Right lobe of liver (tissue), 6 donors: Measurements from ENCODE around the gene NAV2. TPM values are rescaled to one million over a fixed set of nuclear protein-coding genes. Genes with fewer than 3 reads are reported as not detected.

ENCODE experiments used
- ATAC-seq, 4 donors: fragments of 200-7000 bp; cut with Tn5 transposase; one replicate each; pipeline ENCODE4 v1.9.1; 2020; ENCODE audit warnings: mild to moderate bottlenecking in 4 of 4, moderate library complexity in 4 of 4
- DNase-seq, 3 donors: peaks; one replicate each; pipeline ENCODE4 v3.0.0-alpha.2; 2020
- H3K27ac ChIP-seq, 3 donors: fragments of 200-600 bp; one replicate each; pipeline ENCODE4 v1.8.0; 2022
- H3K27me3 ChIP-seq, 2 donors: fragments of 200-600 bp; one replicate each; pipeline ENCODE4 v1.8.0; 2022
- H3K36me3 ChIP-seq, 4 donors: fragments of 200-600 bp; sonication (generic) in 1 of 4; one replicate each; pipeline versions ENCODE4 v1.5.1 to v1.8.0; 2017 to 2022; ENCODE audit warnings: control low read depth in 1 of 4
- H3K4me1 ChIP-seq, 4 donors: fragments of 200-600 bp; sonication (generic) in 1 of 4; one replicate each; pipeline versions ENCODE4 v1.5.1 to v1.8.0; 2017 to 2022; ENCODE audit warnings: control low read depth in 1 of 4
- H3K4me3 ChIP-seq, 3 donors: fragments of 200-600 bp; one replicate each; pipeline ENCODE4 v1.8.0; 2022
- H3K9me3 ChIP-seq, 4 donors: fragments of 200-600 bp; sonication (generic) in 1 of 4; one replicate each; pipeline versions ENCODE4 v1.5.1 to v1.8.0; 2017 to 2022; ENCODE audit warnings: control low read depth in 1 of 4
- CTCF ChIP-seq, 4 donors: fragments of 200-600 bp in 3 of 4; fragments of 450-650 bp in 1 of 4; IDR thresholded peaks; one replicate each; pipeline versions ENCODE4 v1.5.1 to v1.8.0; 2016 to 2022; ENCODE audit warnings: antibody characterized with exemption in 4 of 4, mild to moderate bottlenecking in 2 of 4
- POLR2A ChIP-seq: fragments of 450-650 bp; IDR thresholded peaks from one replicate; pipeline ENCODE4 v1.6.1; 2017; ENCODE audit warnings: antibody characterized with exemption, mild to moderate bottlenecking
- WGBS: methylation state at CpG from one replicate; pipeline ENCODE4 v1.1.6; 2018; ENCODE audit warnings: low coverage, low lambda C conversion rate; ENCODE audit not compliant: insufficient coverage; ENCODE audit errors: missing lambda C conversion rate; 5-methylcytosine and 5-hydroxymethylcytosine counted together
- intact Hi-C, 2 donors: fragments of 100-400 bp; cut with DNase I; formaldehyde crosslinking; loops; one replicate each; pipeline versions ENCODE4 v1.11.2 to v1.14.1; 2022
- total RNA-seq, 6 experiments: library from RNA; depleted of rRNA in 2 of 6; stranded (reverse); fragments of >200 nt in 2 of 6; fragmentation: NEBNext Ultra II Directional in 3 of 6; extraction: Animal tissue kit (Norgen Biotek cat#: 25700) in 3 of 6; gene quantifications; one replicate each; pipeline versions ENCODE4 v1.1.0 to v1.2.4, GENCODE V29; 2016 to 2023
- donor health status: DM: no; HTN: yes; CAD: no.
- donor health status: DM: no; HTN: no; CAD: no.
- donor health status: DM: no; HTN: no; CAD: no.
- donor health status: DM: no; HTN: yes; CAD: no.
- donor health status: DM: no; HTN: yes; CAD: no.

The NAV2 gene
- total RNA-seq, 6 experiments from 2014 or later, result 15.5 to 69.2 (median 37.1) TPM

GRCh38 chr11:19696904-19697303 lies 15.7 kb upstream of the NAV2 start:
- Histone ChIP-seq H3K27me3 (no peaks in the 10 kb centered on the region), H3K4me1 (peaks cover 0 to 19% (median 5%) of the 10 kb centered on the region in 4 donors), H3K4me3 (no peak overlapping the region), H3K36me3 (no peaks in the 10 kb centered on the region), H3K9me3 (no peaks in the 10 kb centered on the region), H3K27ac (no peak overlapping the region)
- intact Hi-C loops, result no loop called here
- DNase-seq, result no peak
- 97% methylated on average over 4 of the region's 4 CpGs for WGBS
- ATAC-seq, result no peak
- TF ChIP-seq CTCF (IDR thresholded peaks at IDR 0.05) (no peak), POLR2A (no peak)

GRCh38 chr11:19697721-19698121 lies 14.9 kb upstream of the NAV2 start:
- ATAC-seq (no peak), DNase-seq (no peak)
- WGBS, result 20% methylated on average over 1 of the region's 4 CpGs
- Histone ChIP-seq H3K4me1 (peaks cover 0 to 19% (median 5%) of the 10 kb centered on the region in 4 donors), H3K27ac (peak overlapping the region in 1 of 3 donors; percentile 76), H3K4me3 (no peak overlapping the region), H3K27me3 (no peaks in the 10 kb centered on the region), H3K36me3 (no peaks in the 10 kb centered on the region), H3K9me3 (no peaks in the 10 kb centered on the region)
- intact Hi-C loops, result no loop called here
- TF ChIP-seq POLR2A, result no peak
- TF ChIP-seq CTCF (IDR thresholded peaks at IDR 0.05), result no peak

- DNase-seq (peak; percentile 81 to 92 (median 92)), ATAC-seq (peak; percentile 97 to 98 (median 98))
- no peaks in the 10 kb centered on the region for H3K9me3 ChIP-seq
- intact Hi-C loops, result no loop called here
- H3K27ac ChIP-seq, result peak overlapping the region; percentile 18 to 76 (median 47)
- 27% methylated on average over 8 of the region's 8 CpGs for WGBS
- H3K4me1 ChIP-seq, result peaks cover 0 to 19% (median 5%) of the 10 kb centered on the region in 4 donors
- H3K27me3 ChIP-seq, result no peaks in the 10 kb centered on the region
- TF ChIP-seq POLR2A, result no peak
- TF ChIP-seq CTCF (IDR thresholded peaks at IDR 0.05), result no peak
- no peaks in the 10 kb centered on the region for H3K36me3 ChIP-seq
- no peak overlapping the region for H3K4me3 ChIP-seq
Measured at GRCh38 chr11:19698493-19699292, 13.9 kb upstream of the NAV2 start.

- intact Hi-C loops, result no loop called here
- no peak overlapping the region for H3K4me3 ChIP-seq
- ATAC-seq, result no peak
- TF ChIP-seq POLR2A, result no peak
- TF ChIP-seq CTCF (IDR thresholded peaks at IDR 0.05), result no peak
- no peak for DNase-seq
- H3K36me3 ChIP-seq, result no peaks in the 10 kb centered on the region
- no peaks in the 10 kb centered on the region for H3K27me3 ChIP-seq
- WGBS, result 29% methylated on average over 2 of the region's 2 CpGs
- H3K9me3 ChIP-seq, result no peaks in the 10 kb centered on the region
- no peak overlapping the region for H3K27ac ChIP-seq
- peaks cover 0 to 19% (median 5%) of the 10 kb centered on the region in 4 donors for H3K4me1 ChIP-seq
Measured at GRCh38 chr11:19701421-19701820, 11.2 kb upstream of the NAV2 start.
